Caki2 (cell line): ENCODE data around the gene NPVF. TPM values are rescaled to one million over a fixed set of nuclear protein-coding genes. Genes with fewer than 3 reads are reported as not detected.
A peak's percentile ranks its signal among the peaks of the same experiment; 100 is the strongest.

Experiments used
- DNase-seq: peaks from one replicate; pipeline ENCODE4 v3.0.0-alpha.2; 2015; ENCODE audit warnings: low read depth
- in situ Hi-C: cut with HindIII; loops from 2 replicates; pipeline ENCODE4 v1.10.0; 2016; ENCODE audit warnings: low sequenced_read_pairs, low pct_unique_long_range_greater_than_20kb, mixed read lengths
- total RNA-seq: library from RNA; depleted of rRNA; stranded (reverse); fragments of >200 nt; shearing (Covaris generic); gene quantifications from 2 replicates; pipeline ENCODE4 v1.2.3, GENCODE V29; 2014; ENCODE audit warnings: low replicate concordance; rRNA removed

The NPVF gene, protein sequence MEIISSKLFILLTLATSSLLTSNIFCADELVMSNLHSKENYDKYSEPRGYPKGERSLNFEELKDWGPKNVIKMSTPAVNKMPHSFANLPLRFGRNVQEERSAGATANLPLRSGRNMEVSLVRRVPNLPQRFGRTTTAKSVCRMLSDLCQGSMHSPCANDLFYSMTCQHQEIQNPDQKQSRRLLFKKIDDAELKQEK
- total RNA-seq: not detected in 2 replicates

- in situ Hi-C loops: no loop called here
Measured at GRCh38 chr7:25228386-25228785, at the start of gene NPVF. Gene NPVF (minus strand): TSS chr7:25228486. CDS start chr7:25228439, 47 bp downstream.

DNA sequence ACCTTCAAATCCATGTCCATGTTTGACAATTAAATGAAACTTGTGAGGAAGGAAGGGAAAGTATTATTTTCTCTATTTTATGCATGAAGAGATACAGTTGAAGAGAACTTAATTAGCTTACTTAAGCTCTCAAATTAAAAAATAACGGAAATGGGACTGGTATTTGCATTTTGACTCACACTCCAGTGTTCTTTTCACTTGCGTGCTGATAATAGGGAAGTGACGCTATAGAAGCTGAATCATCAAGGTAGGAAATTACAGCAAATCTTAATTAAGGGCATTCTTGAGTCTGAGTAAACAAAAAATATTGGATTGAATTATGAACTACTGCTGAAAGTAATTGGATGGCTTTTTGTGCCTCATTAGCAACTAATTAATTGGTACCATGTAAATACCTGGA, 44.0 kb upstream of the NPVF start:
- in situ Hi-C loops: no loop called here
- no peak for DNase-seq

More at GRCh38 chr7:25228386-25228785, at the start of gene NPVF:
- no peak for DNase-seq

GRCh38 chr7:25263337-25263736, 35.1 kb upstream of the NPVF start:
- no peak for DNase-seq
- in situ Hi-C loops: no loop called here

DNA sequence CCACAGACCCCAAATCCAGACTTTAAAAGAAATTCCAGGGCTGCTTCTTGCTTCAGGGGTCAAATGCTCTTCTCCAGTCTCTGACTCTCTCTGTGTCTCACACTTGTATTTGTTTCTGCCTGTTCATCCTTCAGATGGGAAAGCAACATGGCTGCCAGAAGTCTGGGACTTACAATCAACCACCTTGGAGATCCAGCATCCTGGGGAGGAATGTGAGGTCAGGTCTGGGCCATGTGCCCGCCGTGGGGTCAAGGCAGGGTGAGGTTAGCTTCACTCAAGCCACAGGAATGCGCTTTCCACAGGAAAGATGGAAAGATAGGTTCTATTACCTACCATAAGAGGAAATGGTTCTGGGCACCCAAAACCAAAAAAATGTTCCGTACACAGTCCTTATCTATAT, 34.3 kb upstream of the NPVF start:
- in situ Hi-C loops: no loop called here
- no peak for DNase-seq

DNA sequence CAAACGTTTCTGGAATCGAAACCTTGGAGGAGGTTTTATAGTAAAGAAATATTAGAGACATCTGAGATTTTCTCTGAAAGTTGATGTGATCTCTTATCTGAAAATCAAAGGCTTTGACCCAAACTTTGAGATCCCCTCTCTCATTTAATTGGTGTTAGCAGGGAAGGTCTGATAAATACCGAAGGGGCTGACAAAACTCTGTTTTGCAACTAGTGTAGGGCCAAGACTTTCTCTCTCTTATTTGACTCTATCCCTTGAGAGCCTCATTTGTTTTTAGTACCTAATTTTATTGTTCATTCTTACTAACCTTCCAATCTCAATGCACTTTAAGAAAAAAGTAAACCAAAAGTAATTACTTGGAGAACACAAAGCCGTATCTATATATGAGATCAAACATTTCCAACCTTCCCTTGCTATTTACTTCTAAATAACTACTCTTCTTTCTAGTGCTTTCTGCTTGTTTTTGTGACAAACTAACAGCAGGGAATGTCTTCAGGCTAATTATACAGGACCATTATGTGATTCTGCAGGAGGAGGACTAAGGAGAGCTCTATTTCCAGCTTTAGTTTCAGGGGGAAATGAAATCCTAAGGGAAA, 33.4 kb upstream of the NPVF start:
- in situ Hi-C loops: no loop called here
- DNase-seq: no peak

DNA sequence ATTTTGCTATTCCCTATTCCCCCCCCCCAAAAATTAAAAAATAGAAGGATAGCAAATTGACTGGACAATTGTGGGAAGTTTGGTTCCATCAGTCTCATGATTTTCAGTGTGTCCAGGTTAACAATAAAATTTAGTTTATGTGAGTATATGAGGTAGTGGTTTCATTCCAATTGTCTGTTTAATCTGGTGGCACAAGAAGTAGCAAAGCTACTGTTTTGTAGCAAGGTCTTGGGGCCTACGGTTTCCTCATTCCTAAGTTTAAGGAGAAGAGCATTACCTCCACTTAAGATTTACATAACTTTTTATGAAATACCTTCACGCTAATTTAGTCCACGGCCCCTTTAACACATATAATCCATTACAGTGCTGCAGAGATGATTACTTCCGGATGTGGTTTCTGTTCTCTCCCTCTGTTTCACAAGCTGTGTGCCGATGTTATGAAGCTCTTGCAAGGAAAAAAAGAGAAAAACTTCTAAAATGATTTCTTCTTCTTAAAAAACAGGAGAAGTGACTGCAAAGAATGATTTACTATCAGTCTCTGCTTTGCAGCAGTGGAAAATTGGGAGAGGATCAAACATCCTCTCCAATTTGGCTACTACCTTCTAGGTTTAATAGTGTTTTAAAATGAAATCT, 32.7 kb upstream of the NPVF start:
- DNase-seq: no peak
- in situ Hi-C loops: no loop called here

- DNase-seq: peak; percentile 61
- in situ Hi-C loops: no loop called here
Measured at GRCh38 chr7:25259487-25260243, 31.4 kb upstream of the NPVF start.

DNA sequence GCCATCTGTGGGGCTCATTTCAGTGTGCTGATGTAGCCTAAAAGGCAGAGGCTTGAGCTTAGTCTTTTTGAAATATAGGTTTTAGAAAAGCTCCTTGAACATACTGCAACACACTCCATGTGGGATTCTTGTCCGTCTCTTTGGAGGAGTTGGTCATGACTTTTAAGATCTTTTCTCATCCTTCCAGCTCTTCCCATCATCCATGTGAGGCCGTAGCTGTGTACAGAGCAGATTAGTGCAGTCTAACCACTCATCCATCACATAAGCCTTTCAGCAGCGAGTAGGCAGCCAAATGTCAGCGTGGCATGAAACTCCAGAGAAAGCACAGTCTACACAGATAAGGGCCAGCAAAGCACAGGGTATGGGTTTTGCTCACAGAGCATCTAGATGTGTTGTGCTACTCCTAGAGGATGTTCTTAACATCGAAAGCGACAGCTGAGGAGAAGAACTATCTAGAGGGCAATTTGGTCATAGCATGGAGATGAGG, 28.1 kb upstream of the NPVF start:
- in situ Hi-C loops: no loop called here
- DNase-seq: no peak

DNA sequence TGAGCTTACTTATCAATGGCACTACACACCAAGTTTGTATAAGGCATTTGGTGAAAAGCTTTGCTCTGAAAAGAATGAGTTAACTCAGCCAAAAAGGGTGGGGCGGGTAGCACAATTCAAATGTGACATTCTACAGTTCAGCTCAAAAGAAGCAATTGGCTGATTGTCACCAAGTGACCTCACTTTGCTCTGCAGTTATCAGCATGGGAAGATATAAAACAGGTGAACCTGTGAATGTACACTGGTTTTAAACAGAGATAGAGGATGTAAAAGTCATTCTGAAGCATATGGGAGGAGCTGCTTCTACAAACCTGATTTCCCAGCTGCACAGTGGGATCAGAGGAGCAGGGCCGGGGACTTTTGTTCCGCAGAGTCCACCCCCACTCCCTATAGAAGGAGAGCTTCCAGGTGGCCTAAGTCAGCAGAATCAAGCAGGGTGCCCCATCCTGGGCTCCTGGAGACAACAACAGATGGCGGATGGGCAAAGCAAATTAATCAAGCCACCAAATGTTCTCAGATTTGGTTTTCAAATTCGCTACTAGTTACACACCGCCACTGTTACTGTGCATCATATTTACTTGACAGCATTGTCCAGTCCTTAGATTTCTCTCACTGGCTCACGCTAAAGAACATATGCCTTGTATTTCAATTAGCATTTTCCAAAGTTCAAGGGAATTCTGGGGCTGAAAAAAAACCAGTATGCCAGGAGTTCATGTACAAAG, 27.5 kb upstream of the NPVF start:
- DNase-seq: no peak
- in situ Hi-C loops: no loop called here

DNA sequence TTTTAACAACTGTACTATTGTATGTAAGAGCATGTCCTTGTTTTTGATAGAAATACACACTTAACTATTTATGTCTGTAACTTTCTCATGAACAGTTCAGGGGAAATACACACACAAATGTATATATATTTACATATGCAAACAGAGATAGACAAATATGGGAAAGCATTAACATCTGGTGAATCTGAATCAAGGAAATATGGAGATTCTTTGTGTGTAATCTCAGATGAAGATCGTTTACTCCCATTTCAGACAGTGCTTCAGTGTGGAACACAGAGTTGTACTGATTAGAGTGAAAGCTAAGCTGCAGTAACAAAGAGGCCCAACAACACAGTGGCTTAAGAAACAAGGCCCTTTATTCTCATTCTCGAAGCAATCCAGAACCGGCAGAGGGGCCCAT, 26.3 kb upstream of the NPVF start:
- no peak for DNase-seq
- in situ Hi-C loops: no loop called here

DNA sequence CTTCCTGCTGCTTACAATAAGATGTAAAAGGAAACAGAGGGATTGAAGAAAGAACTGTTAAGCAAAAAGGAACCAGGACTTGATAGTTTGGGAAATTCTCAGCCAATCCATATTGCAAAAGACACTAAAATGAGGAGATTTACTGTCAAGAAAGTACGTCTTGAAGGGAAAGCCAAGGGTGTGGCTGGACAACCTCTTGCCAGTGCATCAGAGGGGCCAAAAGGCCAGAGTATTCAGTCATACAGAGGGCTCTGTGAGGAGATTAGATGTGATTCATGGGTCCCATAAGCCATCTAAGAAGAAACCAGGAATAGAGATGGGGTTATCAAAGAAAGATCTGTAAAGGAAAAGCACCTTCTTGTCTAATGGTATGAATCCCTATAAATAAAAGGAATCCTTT, 25.4 kb upstream of the NPVF start:
- in situ Hi-C loops: no loop called here
- no peak for DNase-seq

GRCh38 chr7:25250386-25250785, 22.1 kb upstream of the NPVF start:
- in situ Hi-C loops: no loop called here
- peak; percentile 34 for DNase-seq

GRCh38 chr7:25249772-25250171, 21.5 kb upstream of the NPVF start:
- in situ Hi-C loops: no loop called here
- DNase-seq: no peak

DNA sequence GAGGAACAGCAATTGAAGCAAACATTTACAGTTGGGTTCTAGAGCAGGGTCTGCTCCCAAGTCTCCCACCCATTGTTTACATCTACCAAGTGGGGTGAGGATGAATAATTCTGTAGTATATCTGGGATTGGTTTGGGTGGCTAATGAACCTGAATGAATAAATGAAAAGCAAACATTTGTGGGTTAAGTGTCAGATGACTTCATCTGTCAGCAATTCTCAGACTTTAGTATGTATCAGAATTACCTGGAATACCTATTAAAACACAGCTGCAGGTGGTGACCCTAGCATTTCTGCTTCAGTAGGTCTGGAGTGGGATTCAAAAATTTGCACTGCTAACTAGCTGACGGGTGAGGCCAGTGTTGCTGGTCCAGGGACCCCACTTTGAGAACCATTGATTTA, 18.0 kb upstream of the NPVF start:
- in situ Hi-C loops: no loop called here
- DNase-seq: no peak

GRCh38 chr7:25244254-25245033, 16.2 kb upstream of the NPVF start:
- no peak for DNase-seq
- in situ Hi-C loops: no loop called here

GRCh38 chr7:25242678-25243077, 14.4 kb upstream of the NPVF start:
- in situ Hi-C loops: no loop called here
- no peak for DNase-seq

DNA sequence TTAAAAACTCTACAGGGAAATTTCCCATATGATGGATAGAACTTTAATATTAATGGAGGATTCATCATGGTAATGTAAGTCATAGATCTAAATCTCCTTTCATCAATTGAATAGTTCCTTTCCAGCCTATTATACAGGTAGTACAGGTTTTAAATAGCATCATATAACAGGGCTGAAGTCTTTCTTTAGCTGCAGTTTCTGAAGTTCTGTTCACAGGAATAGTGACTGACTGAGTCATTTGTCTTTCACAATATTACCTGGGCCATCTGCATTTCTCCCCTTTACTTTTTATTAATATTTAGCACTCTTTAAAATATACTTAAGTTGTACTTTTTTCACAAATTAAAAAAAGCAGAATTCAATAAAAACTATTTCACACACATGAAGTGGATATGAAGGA, 12.6 kb upstream of the NPVF start:
- in situ Hi-C loops: no loop called here
- DNase-seq: no peak

GRCh38 chr7:25240340-25240739, 12.1 kb upstream of the NPVF start:
- in situ Hi-C loops: no loop called here
- DNase-seq: no peak
